Measurements from ENCODE around the gene RELCH.

The RELCH gene

GRCh38 chr18:62186774-62187542 is at the start of gene RELCH, which contains the start of gene PIGN:
TSS of gene RELCH (plus strand) at chr18:62187255. CDS start at chr18:62187506, 251 bp downstream.
TSS of gene PIGN (minus strand) at chr18:62187056. CDS start at chr18:62161353, 25,703 bp downstream.
- Histone ChIP-seq H3K4me1 (ENCODE audit: control insufficient read depth in 1 of 2, insufficient read depth in 1 of 2, low read depth in 1 of 2, low read length in 1 of 2) (peaks cover 40 to 42% of the 10 kb centered on the region in 2 experiments), H3K27ac (peak within 1 kb of the TSS; percentile 91), H3K9me3 (no peaks in the 10 kb centered on the region), H3K36me3 (no peaks in the 10 kb centered on the region), H3K27me3 (no peaks in the 10 kb centered on the region), H3K4me3 (ENCODE audit: low read depth in 1 of 2, low read length in 1 of 2) (peak within 1 kb of the TSS; percentile 97 to 100)
- peak; percentile 66 for TF ChIP-seq CTCF (IDR thresholded peaks at IDR 0.05)

- Histone ChIP-seq H3K27me3 (no peaks in the 10 kb centered on the region), H3K4me3 (ENCODE audit: low read depth in 1 of 2, low read length in 1 of 2) (no peak overlapping the region), H3K27ac (no peak overlapping the region), H3K9me3 (no peaks in the 10 kb centered on the region), H3K36me3 (peaks cover 19% of the 10 kb centered on the region), H3K4me1 (ENCODE audit: control insufficient read depth in 1 of 2, insufficient read depth in 1 of 2, low read depth in 1 of 2, low read length in 1 of 2) (no peaks in the 10 kb centered on the region)
- no peak for TF ChIP-seq CTCF (IDR thresholded peaks at IDR 0.05)
These were observed 48.4 kb upstream of the RELCH start for GRCh38 chr18:62138461-62139235.

DNA sequence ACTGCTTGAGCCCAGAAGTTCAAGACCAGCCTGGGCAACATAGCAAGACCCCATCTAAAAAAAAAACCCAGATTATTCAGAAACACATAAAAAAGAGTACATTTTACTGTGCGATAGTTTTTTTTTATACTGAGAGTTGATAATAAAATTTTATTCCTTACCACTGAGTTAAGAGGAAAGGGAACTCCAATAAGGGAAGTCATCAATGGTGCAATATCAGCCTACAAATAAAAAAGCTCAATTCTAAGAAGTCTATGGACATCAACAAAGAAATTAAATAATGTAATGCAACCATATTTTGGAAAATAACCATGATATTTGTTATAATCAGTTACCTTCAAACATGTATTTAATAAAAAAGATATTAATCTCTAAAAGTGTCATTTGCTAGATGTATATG is 46.8 kb upstream of the RELCH start:
- TF ChIP-seq CTCF (IDR thresholded peaks at IDR 0.05), result no peak
- no peak overlapping the region for H3K27ac ChIP-seq
- H3K4me1 ChIP-seq (ENCODE audit: control insufficient read depth in 1 of 2, insufficient read depth in 1 of 2, low read depth in 1 of 2, low read length in 1 of 2), result no peaks in the 10 kb centered on the region
- H3K9me3 ChIP-seq, result no peaks in the 10 kb centered on the region
- H3K4me3 ChIP-seq (ENCODE audit: low read depth in 1 of 2, low read length in 1 of 2), result no peak overlapping the region
- no peaks in the 10 kb centered on the region for H3K27me3 ChIP-seq
- peaks cover 32% of the 10 kb centered on the region for H3K36me3 ChIP-seq

DNA sequence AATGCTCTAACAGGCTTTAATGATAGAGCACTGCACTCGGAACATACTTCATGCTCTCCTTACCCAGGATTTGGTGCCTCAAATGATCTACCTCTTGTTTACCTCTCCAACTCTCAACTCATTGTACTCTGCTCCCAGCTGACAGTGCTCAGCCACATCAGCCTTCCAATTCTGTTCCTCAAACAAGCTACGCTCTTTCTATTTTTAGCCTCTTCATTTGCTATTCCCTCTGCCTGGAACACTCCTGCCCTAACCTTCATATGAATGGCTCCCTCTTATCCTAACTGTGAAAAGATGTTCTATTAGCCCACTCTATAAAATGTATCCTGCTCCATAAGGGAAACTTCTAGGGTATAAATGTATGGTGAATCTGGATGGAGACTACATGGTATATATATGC is 42.7 kb upstream of the RELCH start:
- Histone ChIP-seq H3K27ac (no peak overlapping the region), H3K4me3 (ENCODE audit: low read depth in 1 of 2, low read length in 1 of 2) (no peak overlapping the region), H3K36me3 (peaks cover 15% of the 10 kb centered on the region), H3K27me3 (no peaks in the 10 kb centered on the region), H3K4me1 (ENCODE audit: control insufficient read depth in 1 of 2, insufficient read depth in 1 of 2, low read depth in 1 of 2, low read length in 1 of 2) (no peaks in the 10 kb centered on the region), H3K9me3 (no peaks in the 10 kb centered on the region)
- TF ChIP-seq CTCF (IDR thresholded peaks at IDR 0.05), result no peak

GRCh38 chr18:62151068-62151771 is 35.8 kb upstream of the RELCH start:
- Histone ChIP-seq H3K27me3 (no peaks in the 10 kb centered on the region), H3K36me3 (peaks cover 8% of the 10 kb centered on the region), H3K4me3 (ENCODE audit: low read depth in 1 of 2, low read length in 1 of 2) (no peak overlapping the region), H3K4me1 (ENCODE audit: control insufficient read depth in 1 of 2, insufficient read depth in 1 of 2, low read depth in 1 of 2, low read length in 1 of 2) (no peaks in the 10 kb centered on the region), H3K27ac (no peak overlapping the region), H3K9me3 (no peaks in the 10 kb centered on the region)
- TF ChIP-seq CTCF (IDR thresholded peaks at IDR 0.05), result no peak
